ENCODE results near the gene RNF169.

The RNF169 gene

GRCh38 chr11:74770456-74770855 lies 21.8 kb downstream of the RNF169 start:
- Histone ChIP-seq H3K27me3 (ENCODE audit: control insufficient read depth, insufficient read depth, low read length) (no peaks in the 10 kb centered on the region), H3K9ac (ENCODE audit: low read depth, low read length) (no peak overlapping the region), H3K4me1 (ENCODE audit: control insufficient read depth, insufficient read depth, low read length) (no peaks in the 10 kb centered on the region), H3K9me3 (ENCODE audit: control insufficient read depth, insufficient read depth, low read length) (no peaks in the 10 kb centered on the region), H3K36me3 (ENCODE audit: control insufficient read depth, insufficient read depth, low read length) (no peaks in the 10 kb centered on the region), H3K27ac (ENCODE audit: low read depth, low read length) (no peak overlapping the region), H3K4me3 (ENCODE audit: low read depth, low read length) (no peak overlapping the region)

- H3K27me3 ChIP-seq (ENCODE audit: control insufficient read depth, insufficient read depth, low read length): no peaks in the 10 kb centered on the region
- no peak overlapping the region for H3K9ac ChIP-seq (ENCODE audit: low read depth, low read length)
- H3K9me3 ChIP-seq (ENCODE audit: control insufficient read depth, insufficient read depth, low read length): no peaks in the 10 kb centered on the region
- H3K4me1 ChIP-seq (ENCODE audit: control insufficient read depth, insufficient read depth, low read length): no peaks in the 10 kb centered on the region
- no peak overlapping the region for H3K4me3 ChIP-seq (ENCODE audit: low read depth, low read length)
- no peak overlapping the region for H3K27ac ChIP-seq (ENCODE audit: low read depth, low read length)
- H3K36me3 ChIP-seq (ENCODE audit: control insufficient read depth, insufficient read depth, low read length): no peaks in the 10 kb centered on the region
Measured at GRCh38 chr11:74771139-74771538, 22.5 kb downstream of the RNF169 start.

- H3K4me3 ChIP-seq (ENCODE audit: low read depth, low read length): no peak overlapping the region
- no peaks in the 10 kb centered on the region for H3K4me1 ChIP-seq (ENCODE audit: control insufficient read depth, insufficient read depth, low read length)
- H3K9me3 ChIP-seq (ENCODE audit: control insufficient read depth, insufficient read depth, low read length): no peaks in the 10 kb centered on the region
Measured at GRCh38 chr11:74773476-74773875, 24.8 kb downstream of the RNF169 start.

DNA sequence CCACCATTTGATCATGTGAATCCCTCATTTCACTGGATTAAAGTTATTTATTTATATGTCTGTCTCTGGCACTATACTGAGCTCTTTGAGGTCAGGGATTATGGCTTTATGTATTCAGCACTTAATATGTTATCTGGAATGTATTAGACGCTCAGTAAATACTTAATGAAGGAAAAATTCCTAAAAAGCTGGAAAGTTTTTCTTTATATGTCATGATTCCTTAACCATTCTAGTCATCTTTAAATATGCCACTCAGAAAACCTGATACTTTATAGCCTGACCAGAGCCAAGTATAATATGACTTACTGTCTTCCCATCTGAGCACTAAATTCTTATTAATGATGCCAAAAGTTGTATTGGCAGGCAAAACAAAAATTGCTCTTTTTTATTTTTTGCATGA lies 27.1 kb downstream of the RNF169 start:
- Histone ChIP-seq H3K4me3 (ENCODE audit: low read depth, low read length) (no peak overlapping the region), H3K9me3 (ENCODE audit: control insufficient read depth, insufficient read depth, low read length) (no peaks in the 10 kb centered on the region), H3K9ac (ENCODE audit: low read depth, low read length) (no peak overlapping the region), H3K27me3 (ENCODE audit: control insufficient read depth, insufficient read depth, low read length) (no peaks in the 10 kb centered on the region), H3K27ac (ENCODE audit: low read depth, low read length) (no peak overlapping the region), H3K4me1 (ENCODE audit: control insufficient read depth, insufficient read depth, low read length) (no peaks in the 10 kb centered on the region; the same call in 1 of the 2 replicates), H3K36me3 (ENCODE audit: control insufficient read depth, insufficient read depth, low read length) (no peaks in the 10 kb centered on the region)

More at GRCh38 chr11:74773476-74773875, 24.8 kb downstream of the RNF169 start:
- no peaks in the 10 kb centered on the region for H3K27me3 ChIP-seq (ENCODE audit: control insufficient read depth, insufficient read depth, low read length)
- no peak overlapping the region for H3K27ac ChIP-seq (ENCODE audit: low read depth, low read length)
- no peak overlapping the region for H3K9ac ChIP-seq (ENCODE audit: low read depth, low read length)
- no peaks in the 10 kb centered on the region for H3K36me3 ChIP-seq (ENCODE audit: control insufficient read depth, insufficient read depth, low read length)

GRCh38 chr11:74776546-74776945 lies 27.9 kb downstream of the RNF169 start:
- Histone ChIP-seq H3K9me3 (ENCODE audit: control insufficient read depth, insufficient read depth, low read length) (no peaks in the 10 kb centered on the region), H3K4me3 (ENCODE audit: low read depth, low read length) (no peak overlapping the region), H3K36me3 (ENCODE audit: control insufficient read depth, insufficient read depth, low read length) (no peaks in the 10 kb centered on the region), H3K4me1 (ENCODE audit: control insufficient read depth, insufficient read depth, low read length) (no peaks in the 10 kb centered on the region; the same call in 1 of the 2 replicates), H3K27me3 (ENCODE audit: control insufficient read depth, insufficient read depth, low read length) (no peaks in the 10 kb centered on the region), H3K27ac (ENCODE audit: low read depth, low read length) (no peak overlapping the region), H3K9ac (ENCODE audit: low read depth, low read length) (no peak overlapping the region)

- Histone ChIP-seq H3K27me3 (ENCODE audit: control insufficient read depth, insufficient read depth, low read length) (no peaks in the 10 kb centered on the region), H3K27ac (ENCODE audit: low read depth, low read length) (no peak overlapping the region), H3K9me3 (ENCODE audit: control insufficient read depth, insufficient read depth, low read length) (no peaks in the 10 kb centered on the region), H3K4me3 (ENCODE audit: low read depth, low read length) (no peak overlapping the region), H3K4me1 (ENCODE audit: control insufficient read depth, insufficient read depth, low read length) (no peaks in the 10 kb centered on the region; the same call in 1 of the 2 replicates), H3K9ac (ENCODE audit: low read depth, low read length) (no peak overlapping the region), H3K36me3 (ENCODE audit: control insufficient read depth, insufficient read depth, low read length) (no peaks in the 10 kb centered on the region)
Measured at GRCh38 chr11:74777038-74777437, 28.4 kb downstream of the RNF169 start.

- no peak overlapping the region for H3K9ac ChIP-seq (ENCODE audit: low read depth, low read length)
- no peaks in the 10 kb centered on the region for H3K9me3 ChIP-seq (ENCODE audit: control insufficient read depth, insufficient read depth, low read length)
- H3K27me3 ChIP-seq (ENCODE audit: control insufficient read depth, insufficient read depth, low read length): no peaks in the 10 kb centered on the region
- H3K36me3 ChIP-seq (ENCODE audit: control insufficient read depth, insufficient read depth, low read length): no peaks in the 10 kb centered on the region
- H3K4me3 ChIP-seq (ENCODE audit: low read depth, low read length): no peak overlapping the region
- H3K4me1 ChIP-seq (ENCODE audit: control insufficient read depth, insufficient read depth, low read length): no peaks in the 10 kb centered on the region; the same call in 1 of the 2 replicates
- no peak overlapping the region for H3K27ac ChIP-seq (ENCODE audit: low read depth, low read length)
Measured at GRCh38 chr11:74777877-74778276, 29.2 kb downstream of the RNF169 start.

- no peak overlapping the region for H3K27ac ChIP-seq (ENCODE audit: low read depth, low read length)
- H3K9ac ChIP-seq (ENCODE audit: low read depth, low read length): no peak overlapping the region
- H3K4me1 ChIP-seq (ENCODE audit: control insufficient read depth, insufficient read depth, low read length): no peaks in the 10 kb centered on the region; the same call in 1 of the 2 replicates
- no peaks in the 10 kb centered on the region for H3K36me3 ChIP-seq (ENCODE audit: control insufficient read depth, insufficient read depth, low read length)
- H3K4me3 ChIP-seq (ENCODE audit: low read depth, low read length): no peak overlapping the region
- H3K27me3 ChIP-seq (ENCODE audit: control insufficient read depth, insufficient read depth, low read length): no peaks in the 10 kb centered on the region
- no peaks in the 10 kb centered on the region for H3K9me3 ChIP-seq (ENCODE audit: control insufficient read depth, insufficient read depth, low read length)
Measured at GRCh38 chr11:74778581-74778980, 29.9 kb downstream of the RNF169 start.

- no peaks in the 10 kb centered on the region for H3K36me3 ChIP-seq (ENCODE audit: control insufficient read depth, insufficient read depth, low read length)
- H3K9ac ChIP-seq (ENCODE audit: low read depth, low read length): no peak overlapping the region
- no peaks in the 10 kb centered on the region; the same call in 1 of the 2 replicates for H3K4me1 ChIP-seq (ENCODE audit: control insufficient read depth, insufficient read depth, low read length)
- H3K4me3 ChIP-seq (ENCODE audit: low read depth, low read length): no peak overlapping the region
- H3K27me3 ChIP-seq (ENCODE audit: control insufficient read depth, insufficient read depth, low read length): no peaks in the 10 kb centered on the region
- H3K9me3 ChIP-seq (ENCODE audit: control insufficient read depth, insufficient read depth, low read length): no peaks in the 10 kb centered on the region
- H3K27ac ChIP-seq (ENCODE audit: low read depth, low read length): no peak overlapping the region
Measured at GRCh38 chr11:74780248-74781005, 31.8 kb downstream of the RNF169 start.

GRCh38 chr11:74783241-74783871 lies 34.7 kb downstream of the RNF169 start:
- H3K9ac ChIP-seq (ENCODE audit: low read depth, low read length): no peak overlapping the region
- H3K9me3 ChIP-seq (ENCODE audit: control insufficient read depth, insufficient read depth, low read length): no peaks in the 10 kb centered on the region
- no peaks in the 10 kb centered on the region for H3K36me3 ChIP-seq (ENCODE audit: control insufficient read depth, insufficient read depth, low read length)
- H3K4me3 ChIP-seq (ENCODE audit: low read depth, low read length): no peak overlapping the region
- H3K4me1 ChIP-seq (ENCODE audit: control insufficient read depth, insufficient read depth, low read length): no peaks in the 10 kb centered on the region; the same call in 1 of the 2 replicates
- H3K27me3 ChIP-seq (ENCODE audit: control insufficient read depth, insufficient read depth, low read length): no peaks in the 10 kb centered on the region
- H3K27ac ChIP-seq (ENCODE audit: low read depth, low read length): no peak overlapping the region

DNA sequence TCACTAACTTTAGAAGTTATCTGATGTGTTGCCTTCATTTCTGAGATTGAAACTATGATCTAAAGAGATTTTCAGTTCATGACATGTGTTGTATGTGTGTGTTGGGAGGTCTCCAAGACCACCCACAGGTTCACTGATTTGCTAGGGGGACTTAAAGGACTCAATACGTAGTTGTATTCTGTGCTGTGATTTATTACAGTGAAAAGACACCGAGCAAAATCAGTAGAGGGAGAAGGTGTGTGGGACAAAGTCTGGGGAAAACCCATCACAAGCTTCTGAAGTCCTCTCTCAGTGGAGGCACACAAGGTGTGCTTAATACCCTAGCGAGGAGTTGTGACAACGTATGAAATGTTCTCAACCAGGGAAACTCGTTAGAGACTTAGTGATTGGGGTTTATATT lies 35.6 kb downstream of the RNF169 start:
- Histone ChIP-seq H3K9ac (ENCODE audit: low read depth, low read length) (no peak overlapping the region), H3K27ac (ENCODE audit: low read depth, low read length) (no peak overlapping the region), H3K36me3 (ENCODE audit: control insufficient read depth, insufficient read depth, low read length) (peaks cover under 1% of the 10 kb centered on the region; the same call in 1 of the 2 replicates), H3K4me3 (ENCODE audit: low read depth, low read length) (no peak overlapping the region), H3K27me3 (ENCODE audit: control insufficient read depth, insufficient read depth, low read length) (no peaks in the 10 kb centered on the region), H3K4me1 (ENCODE audit: control insufficient read depth, insufficient read depth, low read length) (no peaks in the 10 kb centered on the region; the same call in 1 of the 2 replicates), H3K9me3 (ENCODE audit: control insufficient read depth, insufficient read depth, low read length) (no peaks in the 10 kb centered on the region)
